GM20000 (cell line): ENCODE measurements around the gene PRELID2.

Experiments used
- DNase-seq: peaks from one replicate; pipeline ENCODE4 v3.0.0; 2012; ENCODE audit warnings: low spot score
- TF ChIP-seq, protein P1 (sequence below): IDR thresholded peaks from 2 replicates; pipeline ENCODE4 v1.5.1; 2012; ENCODE audit warnings: mild to moderate bottlenecking, control low read depth; ENCODE audit errors: extremely low read depth, missing control alignments

Gene PRELID2

GRCh38 chr5:145791866-145792265, 43.3 kb downstream of the PRELID2 start:
- DNase-seq = no peak
- TF ChIP-seq, protein P1, sequence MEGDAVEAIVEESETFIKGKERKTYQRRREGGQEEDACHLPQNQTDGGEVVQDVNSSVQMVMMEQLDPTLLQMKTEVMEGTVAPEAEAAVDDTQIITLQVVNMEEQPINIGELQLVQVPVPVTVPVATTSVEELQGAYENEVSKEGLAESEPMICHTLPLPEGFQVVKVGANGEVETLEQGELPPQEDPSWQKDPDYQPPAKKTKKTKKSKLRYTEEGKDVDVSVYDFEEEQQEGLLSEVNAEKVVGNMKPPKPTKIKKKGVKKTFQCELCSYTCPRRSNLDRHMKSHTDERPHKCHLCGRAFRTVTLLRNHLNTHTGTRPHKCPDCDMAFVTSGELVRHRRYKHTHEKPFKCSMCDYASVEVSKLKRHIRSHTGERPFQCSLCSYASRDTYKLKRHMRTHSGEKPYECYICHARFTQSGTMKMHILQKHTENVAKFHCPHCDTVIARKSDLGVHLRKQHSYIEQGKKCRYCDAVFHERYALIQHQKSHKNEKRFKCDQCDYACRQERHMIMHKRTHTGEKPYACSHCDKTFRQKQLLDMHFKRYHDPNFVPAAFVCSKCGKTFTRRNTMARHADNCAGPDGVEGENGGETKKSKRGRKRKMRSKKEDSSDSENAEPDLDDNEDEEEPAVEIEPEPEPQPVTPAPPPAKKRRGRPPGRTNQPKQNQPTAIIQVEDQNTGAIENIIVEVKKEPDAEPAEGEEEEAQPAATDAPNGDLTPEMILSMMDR = no peak

DNA sequence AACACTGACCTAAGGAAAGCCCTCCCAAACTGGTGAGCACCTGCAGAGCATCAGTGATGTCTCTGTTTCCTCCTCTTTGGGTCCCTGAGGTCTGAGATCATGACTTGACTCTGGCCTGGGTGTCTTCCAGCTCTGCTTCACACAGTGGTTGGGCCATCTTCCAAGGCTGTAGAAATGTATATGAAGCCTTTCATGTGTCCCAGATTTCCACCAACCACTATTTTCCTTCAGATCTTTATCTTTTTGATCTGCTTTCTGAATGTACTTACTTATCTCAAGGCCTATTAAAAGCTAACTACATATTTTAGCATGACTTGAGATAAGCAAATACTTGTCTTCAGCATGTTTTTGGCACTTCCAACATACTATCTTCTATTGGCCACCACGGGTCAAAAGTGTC, 47.1 kb downstream of the PRELID2 start:
- DNase-seq = no peak

GRCh38 chr5:145787507-145787906, 47.6 kb downstream of the PRELID2 start:
- TF ChIP-seq, protein P1 = no peak
- DNase-seq = no peak

More for the DNA sequence above, 47.1 kb downstream of the PRELID2 start:
- TF ChIP-seq, protein P1 = no peak

DNA sequence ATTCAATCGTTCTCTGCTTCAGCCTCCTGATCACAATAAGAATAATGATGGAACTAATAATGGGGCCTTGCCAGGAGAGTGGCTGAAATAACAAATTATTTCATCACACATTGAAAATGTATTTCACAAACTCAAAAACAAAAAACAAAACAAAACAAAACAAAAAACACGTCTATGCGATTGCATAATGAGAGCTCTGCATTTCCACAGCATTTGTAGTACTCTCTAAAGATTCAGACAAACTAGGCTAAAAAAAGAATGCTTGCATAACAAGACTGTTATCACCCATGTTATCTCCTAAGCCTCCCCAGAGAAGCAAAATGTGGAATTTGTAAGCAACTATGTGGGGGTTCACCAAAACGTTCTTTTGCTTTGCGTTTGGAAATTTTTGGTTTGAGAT, 48.1 kb downstream of the PRELID2 start:
- DNase-seq = no peak
- TF ChIP-seq, protein P1 = no peak

- no peak for DNase-seq
- TF ChIP-seq, protein P1 = no peak
Measured at GRCh38 chr5:145780982-145781381, 54.2 kb downstream of the PRELID2 start.

- DNase-seq = no peak
Measured at GRCh38 chr5:145778144-145778900, 56.8 kb downstream of the PRELID2 start.

GRCh38 chr5:145777445-145778063, 57.6 kb downstream of the PRELID2 start:
- TF ChIP-seq, protein P1 = no peak
- no peak for DNase-seq

More at GRCh38 chr5:145778144-145778900, 56.8 kb downstream of the PRELID2 start:
- TF ChIP-seq, protein P1 = no peak
